Activated naive CD4-positive, alpha-beta T cell (primary cell): ENCODE measurements around the gene COL13A1.

Source experiments
- DNase-seq, 4 experiments: peaks; one replicate each; lab custom pipeline; 2025; lab: John Stamatoyannopoulos, UW

The COL13A1 gene

DNA sequence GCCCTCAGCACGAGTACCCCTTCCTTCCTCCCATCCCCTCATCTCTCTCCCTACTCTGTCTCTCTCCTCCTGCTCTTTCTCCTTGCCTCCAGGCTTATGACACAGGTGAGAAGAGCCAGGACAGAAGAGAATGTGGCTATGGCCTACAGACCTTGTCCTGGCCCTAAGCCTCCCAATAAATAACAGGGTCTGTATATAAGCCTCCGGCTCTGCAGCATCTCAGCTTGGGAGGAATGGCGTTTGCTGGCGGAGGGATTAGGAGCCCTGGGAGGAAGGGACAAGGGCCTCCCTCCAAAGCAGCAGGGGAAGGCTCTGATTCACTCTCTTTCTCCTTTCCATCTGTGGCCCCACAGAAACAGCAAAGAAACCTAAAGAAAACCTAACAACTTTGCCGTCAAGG lies 45.8 kb downstream of the COL13A1 start:
- no peak for DNase-seq

- DNase-seq: no peak
Observed at GRCh38 chr10:69847883-69848282, 46.2 kb downstream of the COL13A1 start.

- no peak for DNase-seq
Observed at GRCh38 chr10:69848454-69848853, 46.7 kb downstream of the COL13A1 start.

- no peak for DNase-seq
Observed at GRCh38 chr10:69849825-69850224, 48.1 kb downstream of the COL13A1 start.

DNA sequence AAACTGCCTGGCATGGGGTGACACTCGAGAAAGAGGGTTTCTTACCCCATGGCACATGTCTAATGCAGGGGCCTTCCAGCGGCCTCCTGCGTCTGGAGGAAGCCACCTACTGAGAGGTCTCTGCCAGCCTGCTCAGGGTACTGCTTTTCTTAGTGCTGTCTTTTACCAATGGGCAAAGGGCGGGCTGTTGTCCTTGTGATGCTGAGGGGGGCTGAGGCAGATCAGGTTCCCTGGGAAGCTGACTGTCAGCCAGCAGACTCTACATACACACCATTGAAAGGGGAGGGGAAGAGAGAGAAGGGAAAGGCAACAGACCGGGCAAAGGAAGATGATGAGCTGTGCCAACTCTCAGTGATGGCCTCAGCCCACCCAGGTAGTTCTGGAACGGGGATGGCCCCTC lies 48.7 kb downstream of the COL13A1 start:
- no peak for DNase-seq

DNA sequence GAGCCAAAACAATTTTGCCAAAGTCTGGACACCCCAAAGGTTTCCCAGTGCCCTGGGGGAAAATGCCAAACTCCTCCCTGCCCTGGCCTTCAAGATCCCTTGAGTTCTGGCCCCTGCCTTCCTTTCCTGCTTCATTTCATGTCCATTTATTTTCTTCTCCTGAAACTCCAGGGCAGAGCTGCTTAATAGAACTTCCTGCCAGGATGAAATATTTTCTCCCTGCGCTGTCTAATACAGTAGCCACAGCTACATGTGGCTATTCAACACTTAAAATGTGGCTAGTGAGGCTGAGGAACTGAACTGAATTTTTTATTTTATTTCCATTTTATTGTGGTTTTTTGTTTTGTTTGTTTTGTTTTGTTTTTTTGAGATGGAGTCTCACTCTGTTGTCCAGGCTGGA lies 49.6 kb downstream of the COL13A1 start:
- DNase-seq: no peak

DNA sequence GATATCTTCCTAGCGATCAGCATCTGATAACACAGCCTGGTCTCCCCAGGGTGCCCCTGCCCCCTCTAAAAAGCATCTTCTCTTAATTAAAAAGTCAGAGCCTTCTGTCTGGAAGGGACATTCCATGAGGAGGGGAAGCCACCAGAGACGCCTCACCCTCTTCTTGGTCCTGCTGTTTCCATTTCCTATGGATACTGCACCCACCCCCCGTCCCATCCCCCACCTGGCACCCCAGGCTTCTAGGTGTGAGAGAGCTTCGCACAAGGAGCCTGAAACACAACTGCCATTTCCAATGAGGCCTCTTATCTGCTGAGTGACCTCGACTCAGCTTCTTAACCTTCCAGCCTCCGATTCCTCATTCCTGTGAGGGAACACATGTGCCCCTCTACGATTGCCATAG lies 51.4 kb downstream of the COL13A1 start:
- DNase-seq: no peak

DNA sequence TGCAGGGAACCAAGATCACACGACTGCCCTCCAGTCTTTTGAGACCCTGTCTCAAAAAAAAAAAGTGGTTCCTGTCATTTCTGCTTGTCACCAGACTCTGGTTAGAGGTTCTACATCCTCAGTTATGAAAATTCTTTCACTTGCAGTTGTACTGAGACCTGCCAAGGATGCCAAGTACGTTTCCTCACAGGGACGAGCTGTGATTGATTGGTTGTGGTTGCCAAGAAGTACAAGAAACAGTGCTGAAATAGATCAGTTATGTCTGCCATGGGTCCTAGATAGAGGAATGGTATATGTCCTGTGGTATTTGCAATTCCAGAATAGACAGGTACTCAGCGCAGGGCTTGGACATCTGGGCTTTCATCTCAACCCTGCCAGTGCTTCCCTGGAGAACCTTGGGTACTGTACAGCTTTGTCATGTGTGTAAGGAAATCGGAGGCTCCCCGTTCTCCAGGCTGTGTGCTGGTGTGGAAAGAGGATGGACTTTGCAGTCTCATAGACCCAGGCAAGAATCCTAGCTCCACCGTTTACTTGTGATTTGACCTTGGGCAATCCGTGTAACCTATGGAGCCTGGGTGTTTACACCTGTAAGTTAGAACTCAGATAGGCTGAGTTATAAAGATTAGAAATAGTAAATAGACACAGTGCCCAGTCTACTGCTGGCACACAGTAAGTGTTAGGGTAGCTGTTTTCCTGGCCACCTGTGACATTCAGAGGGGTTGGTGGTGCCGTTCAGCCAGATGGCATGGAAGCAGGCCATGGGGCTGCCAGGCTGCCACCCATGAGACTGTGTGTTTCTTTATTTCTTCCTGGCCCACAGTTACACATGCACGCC lies 53.0 kb downstream of the COL13A1 start:
- no peak for DNase-seq

- no peak for DNase-seq
Observed at GRCh38 chr10:69855346-69856111, 53.8 kb downstream of the COL13A1 start.

DNA sequence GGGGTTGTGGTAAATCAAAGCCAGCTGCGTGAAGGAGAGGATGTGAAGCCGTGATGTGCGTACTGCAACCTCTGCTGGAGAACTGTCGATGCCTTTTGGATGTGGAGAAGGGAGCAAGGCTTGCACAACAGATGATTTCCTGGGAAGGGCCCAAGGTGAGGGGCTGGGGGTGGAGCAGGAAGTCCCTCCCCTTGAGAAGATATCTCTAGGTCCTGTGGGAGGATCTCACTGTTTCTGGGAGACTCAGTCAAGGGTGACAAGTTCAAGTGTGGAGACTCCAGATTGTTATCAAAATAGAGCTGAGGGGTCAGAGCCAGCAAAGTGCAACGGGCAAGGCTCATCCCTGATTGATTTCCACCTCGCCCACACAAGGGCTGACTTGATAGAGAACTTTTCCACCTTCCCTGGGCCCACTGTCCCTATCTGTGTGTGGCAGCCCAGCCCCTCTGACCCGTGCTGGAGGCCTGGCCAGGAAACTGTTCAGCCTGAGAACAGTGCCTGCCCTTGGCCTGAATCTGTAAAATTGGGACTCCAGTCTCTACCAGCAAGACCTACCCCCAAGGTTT lies 55.0 kb downstream of the COL13A1 start:
- DNase-seq: no peak

- no peak for DNase-seq
Observed at GRCh38 chr10:69858201-69858600, 56.5 kb downstream of the COL13A1 start.

GRCh38 chr10:69860271-69860670 lies 58.6 kb downstream of the COL13A1 start:
- no peak for DNase-seq

- DNase-seq: no peak
Observed at GRCh38 chr10:69861251-69862240, 59.8 kb downstream of the COL13A1 start.

- DNase-seq: no peak
Observed at GRCh38 chr10:69862882-69863530, 61.3 kb downstream of the COL13A1 start.

- no peak for DNase-seq
Observed at GRCh38 chr10:69863580-69863979, 61.9 kb downstream of the COL13A1 start.

DNA sequence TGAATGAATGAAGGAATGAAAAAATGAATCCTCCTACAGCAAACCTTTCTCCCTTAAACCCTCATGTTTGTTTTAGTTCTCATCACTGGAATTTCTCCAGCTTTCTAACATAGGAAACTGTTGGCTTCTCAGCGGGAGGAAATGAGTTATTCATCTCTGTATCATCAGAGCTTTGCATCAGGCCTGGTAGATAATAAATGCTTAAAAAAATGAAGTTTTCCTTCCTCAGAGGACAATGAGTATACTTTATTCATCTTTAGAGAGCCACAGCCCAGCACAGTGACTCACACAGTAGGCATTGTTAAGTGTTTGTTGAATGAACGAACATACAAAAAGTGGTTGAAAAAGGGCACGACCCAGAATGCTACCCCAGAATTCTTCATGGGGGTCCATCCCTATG lies 62.6 kb downstream of the COL13A1 start:
- DNase-seq: no peak

- no peak for DNase-seq
Observed at GRCh38 chr10:69865450-69865849, 63.7 kb downstream of the COL13A1 start.

DNA sequence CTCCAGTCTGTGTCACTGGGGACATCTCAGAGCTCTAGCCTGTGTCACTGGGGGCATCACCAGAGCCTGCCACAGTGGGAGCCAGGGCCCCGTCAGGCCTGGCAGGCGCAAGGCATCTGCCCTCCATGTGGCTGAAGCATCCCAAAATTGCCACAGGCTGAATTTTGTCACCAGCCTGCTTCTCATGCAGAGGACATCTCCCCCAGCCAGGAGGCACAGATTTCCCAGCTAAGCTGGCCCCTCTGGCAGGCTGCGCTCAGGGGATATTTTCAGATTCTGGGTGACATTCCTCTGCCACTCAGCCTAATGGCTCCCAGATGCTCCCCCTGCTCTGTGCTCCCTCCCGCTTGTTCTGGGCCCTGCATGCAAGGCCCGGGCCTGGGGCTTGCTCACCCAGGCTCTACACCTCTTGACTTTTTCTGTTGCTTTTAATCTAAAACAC lies 64.6 kb downstream of the COL13A1 start:
- DNase-seq: no peak

- DNase-seq: no peak
Observed at GRCh38 chr10:69866688-69867461, 65.2 kb downstream of the COL13A1 start.
